Thyroid gland (tissue), 4 donors: ENCODE measurements around the gene TMEM267.

Experiments
- CTCF ChIP-seq, 6 experiments: fragments of 200-600 bp in 3 of 6; fragments of 450-650 bp in 3 of 6; sonication (generic) in 3 of 6; IDR thresholded peaks; one replicate each; pipeline ENCODE4 v1.5.1; 2016 to 2019; ENCODE audit warnings: antibody characterized with exemption in 6 of 6, mild to moderate bottlenecking in 2 of 6, inconsistent platforms in 1 of 6, moderate library complexity in 1 of 6
- POLR2A ChIP-seq, 2 donors: fragments of 450-650 bp; IDR thresholded peaks; one replicate each; pipeline ENCODE4 v1.6.1; 2017; ENCODE audit warnings: antibody characterized with exemption in 2 of 2, mild to moderate bottlenecking in 2 of 2, moderate library complexity in 1 of 2

GRCh38 chr5:43410414-43410813 lies 73.3 kb downstream of the TMEM267 start:
- TF ChIP-seq CTCF (IDR thresholded peaks at IDR 0.05) = no peak
- no peak for TF ChIP-seq POLR2A (IDR thresholded peaks at IDR 0.05)
